ENCODE measurements around the gene RBM6.

Gene RBM6

DNA sequence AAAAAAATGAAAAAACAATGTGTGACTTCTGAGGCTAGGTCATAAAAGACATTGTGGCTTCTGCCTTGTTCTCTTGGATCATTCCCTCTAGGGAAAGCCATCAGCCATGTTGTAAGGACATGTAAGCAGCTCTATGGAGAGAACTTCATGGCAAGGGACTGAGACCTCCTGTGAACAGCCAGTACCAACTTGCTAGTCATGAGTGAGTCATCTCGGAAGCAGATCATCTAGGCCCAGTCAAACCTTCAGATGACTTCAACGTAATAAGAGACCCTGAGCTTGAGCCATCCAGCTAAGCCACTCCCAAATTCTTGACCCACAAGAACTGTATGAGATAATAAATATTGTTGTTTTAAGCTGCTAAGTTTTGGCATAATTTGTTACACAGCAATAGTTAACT is 15.3 kb upstream of the RBM6 start:
- H3K27ac ChIP-seq (ENCODE audit: extremely low read depth, low read depth, low read length), result no peak overlapping the region
- no peaks in the 10 kb centered on the region for H3K4me1 ChIP-seq (ENCODE audit: control insufficient read depth, insufficient read depth, low read length)
- no peaks in the 10 kb centered on the region for H3K36me3 ChIP-seq (ENCODE audit: control insufficient read depth in 2 of 2, insufficient read depth in 1 of 2, low read length in 2 of 2)
- H3K4me3 ChIP-seq (ENCODE audit: low read depth, low read length), result no peak overlapping the region
- no peaks in the 10 kb centered on the region for H3K9me3 ChIP-seq (ENCODE audit: control insufficient read depth, insufficient read depth, low read depth, low read length)
- ChIA-PET CTCF (no interaction called here), POLR2A (interaction anchor here (1.2 kb wide), 1 partner anchor 12 kb away, joined by 3 read pairs; no protein-coding TSS in a partner anchor)
- TF ChIP-seq ZNF660 (tag by site-specific recombination; IDR thresholded peaks at IDR 0.05) (0 out of 2 replicates have a peak, but pooled peaks have one; percentile 20), ZNF169 (tag by site-specific recombination; IDR thresholded peaks at IDR 0.05) (no peak), GLIS1 (tag by site-specific recombination; IDR thresholded peaks at IDR 0.05) (peak; percentile 37), PRDM10 (tag by site-specific recombination; IDR thresholded peaks at IDR 0.05) (peak; percentile 73), ZNF341 (tag by site-specific recombination; IDR thresholded peaks at IDR 0.05; ENCODE audit: low read depth) (no peak), ZNF404 (tag by site-specific recombination; IDR thresholded peaks at IDR 0.05) (no peak), ZBTB7A (tag by site-specific recombination; IDR thresholded peaks at IDR 0.05; ENCODE audit: low read depth) (no peak), ZNF837 (tag by site-specific recombination; IDR thresholded peaks at IDR 0.05) (no peak), GFI1B (tag by site-specific recombination; IDR thresholded peaks at IDR 0.05) (no peak), ZNF629 (tag by site-specific recombination; IDR thresholded peaks at IDR 0.05) (peak; percentile 91), ZFP41 (tag by site-specific recombination; IDR thresholded peaks at IDR 0.05; ENCODE audit: borderline replicate concordance) (no peak), KLF9 (tag by site-specific recombination; IDR thresholded peaks at IDR 0.05; ENCODE audit: low read depth) (no peak), ZNF830 (tag by site-specific recombination; IDR thresholded peaks at IDR 0.05; ENCODE audit: low read depth) (no peak), ZNF560 (tag by site-specific recombination; IDR thresholded peaks at IDR 0.05; ENCODE audit: borderline replicate concordance) (no peak), ZNF555 (tag by site-specific recombination; conservative IDR thresholded peaks at IDR 0.05) (no peak), ZNF843 (tag by site-specific recombination; IDR thresholded peaks at IDR 0.05) (no peak), ZNF433 (tag by site-specific recombination; IDR thresholded peaks at IDR 0.05; ENCODE audit: low read depth) (no peak), ZSCAN4 (tag by site-specific recombination; IDR thresholded peaks at IDR 0.05) (no peak), ZBTB17 (tag by site-specific recombination; IDR thresholded peaks at IDR 0.05) (no peak), ZEB2 (tag by site-specific recombination; IDR thresholded peaks at IDR 0.05) (0 out of 2 replicates have a peak, but pooled peaks have one; percentile 17), ZNF473 (tag by site-specific recombination; IDR thresholded peaks at IDR 0.05) (no peak), ZBTB21 (tag by site-specific recombination; IDR thresholded peaks at IDR 0.05) (peak; percentile 67)
- TF ChIP-seq, protein P1, sequence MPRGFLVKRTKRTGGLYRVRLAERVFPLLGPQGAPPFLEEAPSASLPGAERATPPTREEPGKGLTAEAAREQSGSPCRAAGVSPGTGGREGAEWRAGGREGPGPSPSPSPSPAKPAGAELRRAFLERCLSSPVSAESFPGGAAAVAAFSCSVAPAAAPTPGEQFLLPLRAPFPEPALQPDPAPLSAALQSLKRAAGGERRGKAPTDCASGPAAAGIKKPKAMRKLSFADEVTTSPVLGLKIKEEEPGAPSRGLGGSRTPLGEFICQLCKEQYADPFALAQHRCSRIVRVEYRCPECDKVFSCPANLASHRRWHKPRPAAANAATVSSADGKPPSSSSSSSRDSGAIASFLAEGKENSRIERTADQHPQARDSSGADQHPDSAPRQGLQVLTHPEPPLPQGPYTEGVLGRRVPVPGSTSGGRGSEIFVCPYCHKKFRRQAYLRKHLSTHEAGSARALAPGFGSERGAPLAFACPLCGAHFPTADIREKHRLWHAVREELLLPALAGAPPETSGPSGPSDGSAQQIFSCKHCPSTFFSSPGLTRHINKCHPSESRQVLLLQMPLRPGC (tag by site-specific recombination; IDR thresholded peaks at IDR 0.05), result no peak
- TF ChIP-seq, protein P2, sequence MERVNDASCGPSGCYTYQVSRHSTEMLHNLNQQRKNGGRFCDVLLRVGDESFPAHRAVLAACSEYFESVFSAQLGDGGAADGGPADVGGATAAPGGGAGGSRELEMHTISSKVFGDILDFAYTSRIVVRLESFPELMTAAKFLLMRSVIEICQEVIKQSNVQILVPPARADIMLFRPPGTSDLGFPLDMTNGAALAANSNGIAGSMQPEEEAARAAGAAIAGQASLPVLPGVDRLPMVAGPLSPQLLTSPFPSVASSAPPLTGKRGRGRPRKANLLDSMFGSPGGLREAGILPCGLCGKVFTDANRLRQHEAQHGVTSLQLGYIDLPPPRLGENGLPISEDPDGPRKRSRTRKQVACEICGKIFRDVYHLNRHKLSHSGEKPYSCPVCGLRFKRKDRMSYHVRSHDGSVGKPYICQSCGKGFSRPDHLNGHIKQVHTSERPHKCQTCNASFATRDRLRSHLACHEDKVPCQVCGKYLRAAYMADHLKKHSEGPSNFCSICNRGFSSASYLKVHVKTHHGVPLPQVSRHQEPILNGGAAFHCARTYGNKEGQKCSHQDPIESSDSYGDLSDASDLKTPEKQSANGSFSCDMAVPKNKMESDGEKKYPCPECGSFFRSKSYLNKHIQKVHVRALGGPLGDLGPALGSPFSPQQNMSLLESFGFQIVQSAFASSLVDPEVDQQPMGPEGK (tag by site-specific recombination; IDR thresholded peaks at IDR 0.05), result no peak
- TF ChIP-seq, protein P3, sequence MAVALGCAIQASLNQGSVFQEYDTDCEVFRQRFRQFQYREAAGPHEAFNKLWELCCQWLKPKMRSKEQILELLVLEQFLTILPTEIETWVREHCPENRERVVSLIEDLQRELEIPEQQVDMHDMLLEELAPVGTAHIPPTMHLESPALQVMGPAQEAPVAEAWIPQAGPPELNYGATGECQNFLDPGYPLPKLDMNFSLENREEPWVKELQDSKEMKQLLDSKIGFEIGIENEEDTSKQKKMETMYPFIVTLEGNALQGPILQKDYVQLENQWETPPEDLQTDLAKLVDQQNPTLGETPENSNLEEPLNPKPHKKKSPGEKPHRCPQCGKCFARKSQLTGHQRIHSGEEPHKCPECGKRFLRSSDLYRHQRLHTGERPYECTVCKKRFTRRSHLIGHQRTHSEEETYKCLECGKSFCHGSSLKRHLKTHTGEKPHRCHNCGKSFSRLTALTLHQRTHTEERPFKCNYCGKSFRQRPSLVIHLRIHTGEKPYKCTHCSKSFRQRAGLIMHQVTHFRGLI (tag by site-specific recombination; IDR thresholded peaks at IDR 0.05), result no peak
- TF ChIP-seq, protein P4, sequence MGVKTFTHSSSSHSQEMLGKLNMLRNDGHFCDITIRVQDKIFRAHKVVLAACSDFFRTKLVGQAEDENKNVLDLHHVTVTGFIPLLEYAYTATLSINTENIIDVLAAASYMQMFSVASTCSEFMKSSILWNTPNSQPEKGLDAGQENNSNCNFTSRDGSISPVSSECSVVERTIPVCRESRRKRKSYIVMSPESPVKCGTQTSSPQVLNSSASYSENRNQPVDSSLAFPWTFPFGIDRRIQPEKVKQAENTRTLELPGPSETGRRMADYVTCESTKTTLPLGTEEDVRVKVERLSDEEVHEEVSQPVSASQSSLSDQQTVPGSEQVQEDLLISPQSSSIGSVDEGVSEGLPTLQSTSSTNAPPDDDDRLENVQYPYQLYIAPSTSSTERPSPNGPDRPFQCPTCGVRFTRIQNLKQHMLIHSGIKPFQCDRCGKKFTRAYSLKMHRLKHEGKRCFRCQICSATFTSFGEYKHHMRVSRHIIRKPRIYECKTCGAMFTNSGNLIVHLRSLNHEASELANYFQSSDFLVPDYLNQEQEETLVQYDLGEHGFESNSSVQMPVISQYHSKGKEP (tag by site-specific recombination; IDR thresholded peaks at IDR 0.05), result no peak

Data from HEK293 (cell line).